OCI-LY3 (cell line): ENCODE data around the gene PKIG.

ENCODE experiments used
- H2AFZ ChIP-seq: fragments of 200-600, 300-600 bp; shearing (Covaris generic); 2 replicates; pipeline ENCODE4 v1.6.0; 2014; ENCODE audit warnings: antibody characterized with exemption, low read depth, low read length
- H3K27ac ChIP-seq: fragments of 200-600, 300-600 bp; sonication (generic); 2 replicates; pipeline ENCODE4 v1.5.1; 2014; ENCODE audit warnings: mild to moderate bottlenecking, low read length, moderate library complexity, mixed read lengths
- H3K27me3 ChIP-seq: fragments of 200-600, 300-600 bp; sonication (generic); 2 replicates; pipeline ENCODE4 v1.6.1; 2014; ENCODE audit warnings: low read depth, low read length, mixed read lengths
- H3K36me3 ChIP-seq: fragments of 200-600, 300-600 bp; sonication (generic); replicated peaks from 2 replicates; pipeline ENCODE3; 2014; ENCODE audit warnings: low read depth, low read length, mixed read lengths
- H3K4me1 ChIP-seq: fragments of 300-600, 200-600 bp; sonication (generic); 2 replicates; pipeline ENCODE4 v1.6.1; 2014; ENCODE audit warnings: low read length, mixed read lengths
- H3K4me2 ChIP-seq: fragments of 200-600, 300-600 bp; sonication (generic); 2 replicates; pipeline ENCODE4 v1.6.1; 2014; ENCODE audit warnings: low read length, mixed read lengths
- H3K4me3 ChIP-seq: fragments of 300-600, 200-600 bp; sonication (generic); 2 replicates; pipeline ENCODE4 v1.5.1; 2014; ENCODE audit warnings: antibody characterized with exemption, mild to moderate bottlenecking, low read length, moderate library complexity
- H3K79me2 ChIP-seq: fragments of 300-600, 200-600 bp; shearing (Covaris generic); 2 replicates; pipeline ENCODE4 v1.6.1; 2014; ENCODE audit warnings: mild to moderate bottlenecking, low read length, mixed read lengths
- H3K9ac ChIP-seq: fragments of 300-600, 200-600 bp; shearing (Covaris generic); 2 replicates; pipeline ENCODE4 v1.6.0; 2014; ENCODE audit warnings: mild to moderate bottlenecking, low read length, moderate library complexity
- H3K9me3 ChIP-seq: fragments of 200-600, 300-600 bp; shearing (Covaris generic); 2 replicates; pipeline ENCODE4 v1.6.1; 2014; ENCODE audit warnings: low read length, mixed read lengths; ENCODE audit not compliant: insufficient read depth
- H4K20me1 ChIP-seq: fragments of 200-600, 300-600 bp; sonication (generic); 2 replicates; pipeline ENCODE4 v1.6.1; 2016; ENCODE audit warnings: low read length, mixed read lengths; ENCODE audit not compliant: insufficient read depth
- EZH2phosphoT487 ChIP-seq: fragments of 200-600 bp; shearing (Covaris generic); IDR thresholded peaks from 2 replicates; pipeline ENCODE4 v1.6.1; 2018; ENCODE audit warnings: antibody characterized with exemption, mixed run types, low read depth
- TF ChIP-seq, protein P1 (sequence below): fragments of 200-600, 300-600 bp; sonication (generic); IDR thresholded peaks from 2 replicates; pipeline ENCODE4 v1.5.1; 2014; ENCODE audit warnings: antibody characterized with exemption, low read length, low read depth

PKIG gene

DNA sequence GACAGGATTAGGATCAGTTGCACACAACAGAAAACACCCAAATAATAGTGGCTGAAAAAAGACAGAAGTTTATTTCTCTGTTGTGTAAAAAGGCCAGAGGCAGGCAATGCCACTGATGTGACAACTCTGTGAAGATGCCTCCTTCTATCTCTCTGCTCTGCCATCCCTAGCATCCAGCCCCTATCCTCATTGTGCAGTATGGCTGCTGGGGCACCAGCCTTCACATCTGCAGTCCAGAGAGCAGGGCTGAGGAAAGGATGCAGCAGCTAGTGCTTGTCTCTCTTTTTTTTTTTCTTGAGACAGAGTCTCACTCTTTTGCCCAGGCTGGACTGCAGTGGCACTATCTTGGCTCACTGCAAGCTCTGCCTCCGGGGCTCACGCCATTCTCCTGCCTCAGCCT, 75.5 kb downstream of the PKIG start:
- Histone ChIP-seq H3K27me3 (no peaks in the 10 kb centered on the region), H3K27ac (no peak overlapping the region), H3K9me3 (no peaks in the 10 kb centered on the region), H2AFZ (no peak overlapping the region), H3K36me3 (no peaks in the 10 kb centered on the region), H3K4me1 (peaks cover 8% of the 10 kb centered on the region), H3K79me2 (no peaks in the 10 kb centered on the region), H3K4me3 (no peak overlapping the region), H4K20me1 (no peaks in the 10 kb centered on the region), H3K4me2 (no peak overlapping the region), H3K9ac (no peak overlapping the region)
- TF ChIP-seq EZH2phosphoT487, result no peak
- TF ChIP-seq, protein P1, sequence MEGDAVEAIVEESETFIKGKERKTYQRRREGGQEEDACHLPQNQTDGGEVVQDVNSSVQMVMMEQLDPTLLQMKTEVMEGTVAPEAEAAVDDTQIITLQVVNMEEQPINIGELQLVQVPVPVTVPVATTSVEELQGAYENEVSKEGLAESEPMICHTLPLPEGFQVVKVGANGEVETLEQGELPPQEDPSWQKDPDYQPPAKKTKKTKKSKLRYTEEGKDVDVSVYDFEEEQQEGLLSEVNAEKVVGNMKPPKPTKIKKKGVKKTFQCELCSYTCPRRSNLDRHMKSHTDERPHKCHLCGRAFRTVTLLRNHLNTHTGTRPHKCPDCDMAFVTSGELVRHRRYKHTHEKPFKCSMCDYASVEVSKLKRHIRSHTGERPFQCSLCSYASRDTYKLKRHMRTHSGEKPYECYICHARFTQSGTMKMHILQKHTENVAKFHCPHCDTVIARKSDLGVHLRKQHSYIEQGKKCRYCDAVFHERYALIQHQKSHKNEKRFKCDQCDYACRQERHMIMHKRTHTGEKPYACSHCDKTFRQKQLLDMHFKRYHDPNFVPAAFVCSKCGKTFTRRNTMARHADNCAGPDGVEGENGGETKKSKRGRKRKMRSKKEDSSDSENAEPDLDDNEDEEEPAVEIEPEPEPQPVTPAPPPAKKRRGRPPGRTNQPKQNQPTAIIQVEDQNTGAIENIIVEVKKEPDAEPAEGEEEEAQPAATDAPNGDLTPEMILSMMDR, result no peak

DNA sequence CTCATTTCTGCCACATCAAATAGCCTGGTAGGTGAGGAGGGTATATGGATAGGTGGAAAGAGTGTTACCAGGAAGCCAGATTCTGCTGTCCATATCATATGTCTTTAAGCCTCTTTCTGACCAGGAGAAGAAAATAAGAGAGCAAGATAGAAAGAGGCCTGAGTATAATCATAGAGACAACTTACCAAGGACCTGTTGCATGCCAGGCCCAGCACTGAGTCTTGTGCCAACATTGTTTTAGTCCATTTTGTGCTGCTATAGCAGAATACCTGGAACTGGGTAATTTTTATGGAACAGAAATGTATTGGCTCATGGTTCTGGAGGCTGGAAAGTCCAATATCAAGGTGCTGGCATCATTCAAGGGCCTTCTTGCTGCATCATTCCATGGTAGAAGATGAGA, 76.4 kb downstream of the PKIG start:
- no peak overlapping the region for H2AFZ ChIP-seq
- H3K4me2 ChIP-seq, result no peak overlapping the region
- H4K20me1 ChIP-seq, result no peaks in the 10 kb centered on the region
- peaks cover 9% of the 10 kb centered on the region for H3K4me1 ChIP-seq
- H3K9ac ChIP-seq, result no peak overlapping the region
- no peaks in the 10 kb centered on the region for H3K79me2 ChIP-seq
- no peak for TF ChIP-seq EZH2phosphoT487
- TF ChIP-seq, protein P1, result no peak
- H3K4me3 ChIP-seq, result no peak overlapping the region
- no peaks in the 10 kb centered on the region for H3K36me3 ChIP-seq
- H3K27me3 ChIP-seq, result no peaks in the 10 kb centered on the region
- no peaks in the 10 kb centered on the region for H3K9me3 ChIP-seq
- no peak overlapping the region for H3K27ac ChIP-seq

DNA sequence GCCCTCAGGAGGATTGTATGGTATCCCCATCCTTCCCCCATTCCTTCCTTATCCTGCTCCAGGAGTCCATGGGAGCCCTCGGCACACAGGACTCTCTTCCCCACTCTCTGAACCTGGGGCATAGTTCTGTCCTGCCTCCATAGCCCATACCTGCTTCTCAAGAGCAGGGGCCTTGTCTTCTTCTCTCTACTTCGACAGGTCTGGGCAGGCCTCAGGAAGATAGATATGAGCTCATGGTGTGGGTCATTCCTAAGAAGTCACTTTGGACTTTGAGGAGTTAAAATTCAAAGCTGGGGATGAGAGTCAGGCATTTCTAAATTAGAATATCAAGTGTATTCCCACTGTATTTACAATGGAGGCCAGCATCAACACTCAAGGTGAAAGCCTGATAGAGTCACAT, 77.6 kb downstream of the PKIG start:
- H3K27me3 ChIP-seq, result no peaks in the 10 kb centered on the region
- H3K36me3 ChIP-seq, result no peaks in the 10 kb centered on the region
- no peak overlapping the region for H3K9ac ChIP-seq
- H4K20me1 ChIP-seq, result no peaks in the 10 kb centered on the region
- H3K4me1 ChIP-seq, result peaks cover 20% of the 10 kb centered on the region
- no peak overlapping the region for H3K27ac ChIP-seq
- no peak overlapping the region for H2AFZ ChIP-seq
- H3K79me2 ChIP-seq, result no peaks in the 10 kb centered on the region
- TF ChIP-seq, protein P1, result no peak
- no peak for TF ChIP-seq EZH2phosphoT487
- no peak overlapping the region for H3K4me2 ChIP-seq
- H3K4me3 ChIP-seq, result no peak overlapping the region
- H3K9me3 ChIP-seq, result no peaks in the 10 kb centered on the region

DNA sequence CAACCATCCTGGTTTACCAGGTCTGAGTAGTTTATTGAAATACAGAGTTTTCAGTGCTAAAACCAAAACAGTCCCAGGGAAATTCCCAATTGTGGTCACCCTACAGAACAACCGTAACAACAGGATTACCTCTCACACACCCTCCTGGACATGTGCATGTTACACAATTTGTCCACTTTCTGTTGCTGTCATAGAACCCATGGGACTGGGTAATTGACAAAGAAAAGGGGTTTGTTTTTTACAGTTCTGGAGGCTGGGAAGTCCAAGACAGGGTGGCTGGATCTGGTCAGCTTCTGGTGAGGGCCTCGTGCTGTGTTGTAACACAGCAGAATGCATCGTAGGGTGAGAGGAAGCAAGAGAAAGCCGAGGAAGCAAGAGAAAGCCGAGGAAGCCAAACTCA, 78.2 kb downstream of the PKIG start:
- Histone ChIP-seq H2AFZ (no peak overlapping the region), H3K27ac (no peak overlapping the region)

More for the DNA sequence above, 78.2 kb downstream of the PKIG start:
- H3K4me3 ChIP-seq, result no peak overlapping the region
- H3K9ac ChIP-seq, result no peak overlapping the region
- H3K9me3 ChIP-seq, result no peaks in the 10 kb centered on the region
- H3K4me1 ChIP-seq, result peaks cover 21% of the 10 kb centered on the region
- H3K79me2 ChIP-seq, result no peaks in the 10 kb centered on the region
- no peaks in the 10 kb centered on the region for H3K27me3 ChIP-seq
- TF ChIP-seq EZH2phosphoT487, result no peak
- TF ChIP-seq, protein P1, result no peak
- no peak overlapping the region for H3K4me2 ChIP-seq
- no peaks in the 10 kb centered on the region for H4K20me1 ChIP-seq
- no peaks in the 10 kb centered on the region for H3K36me3 ChIP-seq
